GM12878 (cell line): ENCODE measurements around the gene SUFU. TPM values are rescaled to one million over a fixed set of nuclear protein-coding genes. Genes with fewer than 3 reads are reported as not detected.
A peak's percentile ranks its signal among the peaks of the same experiment; 100 is the strongest.

Experiments
- BACH1 ChIP-seq: fragments of 450-650 bp; IDR thresholded peaks from 2 replicates; pipeline ENCODE4 v1.6.1; 2017; ENCODE audit warnings: mild to moderate bottlenecking, borderline replicate concordance
- BCL11A ChIP-seq: IDR thresholded peaks from 2 replicates; pipeline ENCODE4 v1.6.1; 2011; ENCODE audit warnings: low read depth, low read length
- EZH2 ChIP-seq: IDR thresholded peaks from 2 replicates; pipeline ENCODE4 v1.6.1; 2012; ENCODE audit warnings: low read depth, mild to moderate bottlenecking, control low read depth, inconsistent platforms, low read length, borderline replicate concordance; ENCODE audit not compliant: control insufficient read depth
- FOXM1 ChIP-seq: IDR thresholded peaks from 2 replicates; pipeline ENCODE4 v1.6.1; 2012; ENCODE audit warnings: low read depth, mild to moderate bottlenecking, inconsistent platforms, low read length, moderate library complexity
- GATAD2B ChIP-seq: fragments of 450-650 bp; conservative IDR thresholded peaks from 2 replicates; pipeline ENCODE4 v1.6.1; 2017; ENCODE audit warnings: low read depth, mild to moderate bottlenecking, moderate library complexity
- HDAC6 ChIP-seq: fragments of 200-600 bp; sonication (generic); IDR thresholded peaks from one replicate; pipeline ENCODE4 v1.8.0; 2017; ENCODE audit warnings: antibody characterized with exemption; ENCODE audit not compliant: unreplicated experiment
- KDM1A ChIP-seq: fragments of 200-600 bp; sonication (generic); IDR thresholded peaks from 2 replicates; pipeline ENCODE4 v1.6.1; 2016; ENCODE audit warnings: borderline replicate concordance
- MEF2A ChIP-seq: IDR thresholded peaks from 2 replicates; pipeline ENCODE4 v1.6.1; 2011; ENCODE audit warnings: low read depth, mild to moderate bottlenecking, low read length, moderate library complexity; ENCODE audit not compliant: insufficient read depth
- MEF2B ChIP-seq: fragments of 450-650 bp; IDR thresholded peaks from 2 replicates; pipeline ENCODE4 v1.6.1; 2018; ENCODE audit warnings: mild to moderate bottlenecking, moderate library complexity; ENCODE audit not compliant: partially characterized antibody, poor library complexity, severe bottlenecking
- MTA3 ChIP-seq: IDR thresholded peaks from 2 replicates; pipeline ENCODE4 v1.6.1; 2012; ENCODE audit warnings: low read length, inconsistent platforms, borderline replicate concordance
- NRF1 ChIP-seq: conservative IDR thresholded peaks from 2 replicates; pipeline ENCODE4 v1.6.1; 2011; ENCODE audit warnings: mild to moderate bottlenecking, low read depth, low read length, improper control_type of control experiment
- POLR2A ChIP-seq: IDR thresholded peaks from 2 replicates; pipeline ENCODE4 v1.6.1; 2011; ENCODE audit warnings: low read depth, mild to moderate bottlenecking, low read length
- RAD51 ChIP-seq: fragments of 450-650 bp; IDR thresholded peaks from 2 replicates; pipeline ENCODE4 v1.6.1; 2016; ENCODE audit warnings: moderate library complexity, mild to moderate bottlenecking, inconsistent platforms
- RBBP5 ChIP-seq: fragments of 200-600 bp; sonication (generic); conservative IDR thresholded peaks from 2 replicates; pipeline ENCODE4 v1.6.1; 2016
- STAT3 ChIP-seq: IDR thresholded peaks from 2 replicates; pipeline ENCODE4 v1.6.1; 2011; ENCODE audit warnings: low read depth, low read length, improper control_type of control experiment
- polyA plus RNA-seq, 11 experiments: library from polyadenylated mRNA; depleted of rRNA in 4 of 11; unstranded in 6 of 11; stranded (reverse) in 5 of 11; fragments of >200 nt; fragmentation: Nextera tagmentation in 4 of 11; fragmentation: Illumina TruSeq in 1 of 11; extraction: Ambion mirVana in 4 of 11; extraction: Trizol in 1 of 11; gene quantifications; 1 replicate in 1 of 11; 2 replicates in 10 of 11; pipeline versions ENCODE4 v1.2.1 to v1.2.3, GENCODE V29; 2011 to 2016; ENCODE audit warnings: inconsistent platforms in 2 of 11, missing spikeins in 2 of 11, low read depth in 1 of 11
- total RNA-seq, 4 experiments: library from RNA; depleted of rRNA in 3 of 4; stranded (reverse); fragments of >200 nt in 3 of 4; fragmentation: Illumina TruSeq in 1 of 4; extraction: Trizol in 1 of 4; gene quantifications; 2 replicates each; pipeline versions ENCODE4 v1.2.1 to v1.2.3, GENCODE V29; 2013 to 2021
- TF ChIP-seq, protein P1 (sequence below): fragments of 450-650 bp; IDR thresholded peaks from 2 replicates; pipeline ENCODE4 v1.6.1; 2017; ENCODE audit warnings: mild to moderate bottlenecking
- TF ChIP-seq, protein P2 (sequence below): IDR thresholded peaks from 2 replicates; pipeline ENCODE4 v1.6.1; 2011; ENCODE audit warnings: mild to moderate bottlenecking, low read depth, low read length, moderate library complexity; ENCODE audit not compliant: insufficient replicate concordance
- TF ChIP-seq, protein P3 (sequence below), 3 experiments: IDR thresholded peaks in 2 of 3; conservative IDR thresholded peaks in 1 of 3; 2 replicates each; pipeline ENCODE4 v1.5.1; 2011; ENCODE audit warnings: low read depth in 3 of 3, low read length in 3 of 3, mild to moderate bottlenecking in 3 of 3, control low read depth in 2 of 3, moderate library complexity in 2 of 3, inconsistent platforms in 1 of 3, mixed read lengths in 1 of 3; ENCODE audit not compliant: control insufficient read depth in 2 of 3, insufficient read depth in 1 of 3; ENCODE audit errors: extremely low read depth in 1 of 3
- TF ChIP-seq, protein P4 (sequence below): fragments of 150-350 bp; IDR thresholded peaks from 2 replicates; pipeline ENCODE4 v1.6.1; 2014; ENCODE audit warnings: mild to moderate bottlenecking, low read depth, low read length
- TF ChIP-seq, protein P5 (sequence below): IDR thresholded peaks from 2 replicates; pipeline ENCODE4 v1.6.1; 2012; ENCODE audit warnings: low read depth, low read length, improper control_type of control experiment
- TF ChIP-seq, protein P6 (sequence below): IDR thresholded peaks from 2 replicates; pipeline ENCODE4 v1.6.1; 2012; ENCODE audit warnings: low read depth, low read length, improper control_type of control experiment

Gene SUFU
- total and polyA plus RNA-seq, 10 of the 15 experiments (the other 5 are each of a cell fraction or from before 2014, with no cell fraction given) = 0.68 to 7.7 (median 2.4) TPM

DNA sequence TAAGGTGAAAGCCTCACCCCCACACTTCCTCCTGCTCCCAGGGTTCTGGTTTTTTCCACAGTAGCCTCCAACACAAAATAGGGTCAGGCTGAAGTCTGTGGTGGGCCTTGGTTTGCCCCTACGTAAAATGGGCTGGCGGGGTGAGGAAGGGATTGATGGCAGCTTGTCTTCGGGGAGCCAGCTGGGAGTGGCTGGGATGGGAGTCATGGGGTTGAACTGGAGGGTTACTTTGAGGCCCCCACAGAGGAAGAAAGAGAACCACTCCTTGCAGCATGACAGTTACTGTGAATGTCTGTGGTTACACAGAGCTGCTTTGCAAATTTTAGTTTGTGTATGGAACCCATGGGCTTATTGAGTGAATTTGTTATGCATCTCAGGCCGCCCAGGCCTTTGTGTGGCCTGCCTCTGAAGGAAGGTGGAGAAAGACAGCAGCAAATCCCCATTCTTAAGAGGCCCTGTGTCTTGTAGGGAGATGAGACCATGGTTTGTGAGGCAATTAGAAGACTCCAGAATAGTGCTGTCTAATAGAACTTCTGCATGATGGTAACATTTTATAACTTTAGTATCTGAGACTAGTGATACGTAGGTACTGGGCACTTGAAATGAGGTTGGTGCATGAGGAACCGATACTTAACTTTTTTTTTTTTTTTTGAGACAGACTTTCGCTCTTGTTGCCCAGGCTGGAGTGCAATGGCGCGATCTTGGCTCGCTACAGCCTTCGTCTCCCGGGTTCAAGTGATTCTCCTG is 148.6 kb downstream of the SUFU start (continued):
- TF ChIP-seq BACH1 (no peak; the same call in 1 of the 2 replicates), NRF1 (no peak), MEF2B (peak; percentile 25), MEF2A (no peak), BCL11A (0 out of 2 replicates have a peak, but pooled peaks have one; percentile 8), RBBP5 (no peak), KDM1A (no peak), HDAC6 (no peak), EZH2 (no peak), POLR2A (no peak), FOXM1 (no peak), RAD51 (0 out of 2 replicates have a peak, but pooled peaks have one; percentile 26), GATAD2B (no peak; the same call in 1 of the 2 replicates), MTA3 (no peak), STAT3 (no peak)
- TF ChIP-seq, protein P1, sequence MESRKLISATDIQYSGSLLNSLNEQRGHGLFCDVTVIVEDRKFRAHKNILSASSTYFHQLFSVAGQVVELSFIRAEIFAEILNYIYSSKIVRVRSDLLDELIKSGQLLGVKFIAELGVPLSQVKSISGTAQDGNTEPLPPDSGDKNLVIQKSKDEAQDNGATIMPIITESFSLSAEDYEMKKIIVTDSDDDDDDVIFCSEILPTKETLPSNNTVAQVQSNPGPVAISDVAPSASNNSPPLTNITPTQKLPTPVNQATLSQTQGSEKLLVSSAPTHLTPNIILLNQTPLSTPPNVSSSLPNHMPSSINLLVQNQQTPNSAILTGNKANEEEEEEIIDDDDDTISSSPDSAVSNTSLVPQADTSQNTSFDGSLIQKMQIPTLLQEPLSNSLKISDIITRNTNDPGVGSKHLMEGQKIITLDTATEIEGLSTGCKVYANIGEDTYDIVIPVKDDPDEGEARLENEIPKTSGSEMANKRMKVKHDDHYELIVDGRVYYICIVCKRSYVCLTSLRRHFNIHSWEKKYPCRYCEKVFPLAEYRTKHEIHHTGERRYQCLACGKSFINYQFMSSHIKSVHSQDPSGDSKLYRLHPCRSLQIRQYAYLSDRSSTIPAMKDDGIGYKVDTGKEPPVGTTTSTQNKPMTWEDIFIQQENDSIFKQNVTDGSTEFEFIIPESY = no peak
- TF ChIP-seq, protein P2, sequence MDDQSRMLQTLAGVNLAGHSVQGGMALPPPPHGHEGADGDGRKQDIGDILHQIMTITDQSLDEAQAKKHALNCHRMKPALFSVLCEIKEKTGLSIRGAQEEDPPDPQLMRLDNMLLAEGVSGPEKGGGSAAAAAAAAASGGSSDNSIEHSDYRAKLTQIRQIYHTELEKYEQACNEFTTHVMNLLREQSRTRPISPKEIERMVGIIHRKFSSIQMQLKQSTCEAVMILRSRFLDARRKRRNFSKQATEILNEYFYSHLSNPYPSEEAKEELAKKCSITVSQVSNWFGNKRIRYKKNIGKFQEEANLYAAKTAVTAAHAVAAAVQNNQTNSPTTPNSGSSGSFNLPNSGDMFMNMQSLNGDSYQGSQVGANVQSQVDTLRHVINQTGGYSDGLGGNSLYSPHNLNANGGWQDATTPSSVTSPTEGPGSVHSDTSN = no peak
- TF ChIP-seq, protein P3, sequence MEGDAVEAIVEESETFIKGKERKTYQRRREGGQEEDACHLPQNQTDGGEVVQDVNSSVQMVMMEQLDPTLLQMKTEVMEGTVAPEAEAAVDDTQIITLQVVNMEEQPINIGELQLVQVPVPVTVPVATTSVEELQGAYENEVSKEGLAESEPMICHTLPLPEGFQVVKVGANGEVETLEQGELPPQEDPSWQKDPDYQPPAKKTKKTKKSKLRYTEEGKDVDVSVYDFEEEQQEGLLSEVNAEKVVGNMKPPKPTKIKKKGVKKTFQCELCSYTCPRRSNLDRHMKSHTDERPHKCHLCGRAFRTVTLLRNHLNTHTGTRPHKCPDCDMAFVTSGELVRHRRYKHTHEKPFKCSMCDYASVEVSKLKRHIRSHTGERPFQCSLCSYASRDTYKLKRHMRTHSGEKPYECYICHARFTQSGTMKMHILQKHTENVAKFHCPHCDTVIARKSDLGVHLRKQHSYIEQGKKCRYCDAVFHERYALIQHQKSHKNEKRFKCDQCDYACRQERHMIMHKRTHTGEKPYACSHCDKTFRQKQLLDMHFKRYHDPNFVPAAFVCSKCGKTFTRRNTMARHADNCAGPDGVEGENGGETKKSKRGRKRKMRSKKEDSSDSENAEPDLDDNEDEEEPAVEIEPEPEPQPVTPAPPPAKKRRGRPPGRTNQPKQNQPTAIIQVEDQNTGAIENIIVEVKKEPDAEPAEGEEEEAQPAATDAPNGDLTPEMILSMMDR (IDR thresholded peaks at IDR 0.05 in 2 of 3, conservative IDR thresholded peaks at IDR 0.05 in 1 of 3; ENCODE audit: control insufficient read depth in 2 of 3, extremely low read depth in 1 of 3, insufficient read depth in 1 of 3, low read depth in 3 of 3, low read length in 3 of 3) = no peak
- TF ChIP-seq, protein P4, sequence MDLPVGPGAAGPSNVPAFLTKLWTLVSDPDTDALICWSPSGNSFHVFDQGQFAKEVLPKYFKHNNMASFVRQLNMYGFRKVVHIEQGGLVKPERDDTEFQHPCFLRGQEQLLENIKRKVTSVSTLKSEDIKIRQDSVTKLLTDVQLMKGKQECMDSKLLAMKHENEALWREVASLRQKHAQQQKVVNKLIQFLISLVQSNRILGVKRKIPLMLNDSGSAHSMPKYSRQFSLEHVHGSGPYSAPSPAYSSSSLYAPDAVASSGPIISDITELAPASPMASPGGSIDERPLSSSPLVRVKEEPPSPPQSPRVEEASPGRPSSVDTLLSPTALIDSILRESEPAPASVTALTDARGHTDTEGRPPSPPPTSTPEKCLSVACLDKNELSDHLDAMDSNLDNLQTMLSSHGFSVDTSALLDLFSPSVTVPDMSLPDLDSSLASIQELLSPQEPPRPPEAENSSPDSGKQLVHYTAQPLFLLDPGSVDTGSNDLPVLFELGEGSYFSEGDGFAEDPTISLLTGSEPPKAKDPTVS = no peak
- TF ChIP-seq, protein P5, sequence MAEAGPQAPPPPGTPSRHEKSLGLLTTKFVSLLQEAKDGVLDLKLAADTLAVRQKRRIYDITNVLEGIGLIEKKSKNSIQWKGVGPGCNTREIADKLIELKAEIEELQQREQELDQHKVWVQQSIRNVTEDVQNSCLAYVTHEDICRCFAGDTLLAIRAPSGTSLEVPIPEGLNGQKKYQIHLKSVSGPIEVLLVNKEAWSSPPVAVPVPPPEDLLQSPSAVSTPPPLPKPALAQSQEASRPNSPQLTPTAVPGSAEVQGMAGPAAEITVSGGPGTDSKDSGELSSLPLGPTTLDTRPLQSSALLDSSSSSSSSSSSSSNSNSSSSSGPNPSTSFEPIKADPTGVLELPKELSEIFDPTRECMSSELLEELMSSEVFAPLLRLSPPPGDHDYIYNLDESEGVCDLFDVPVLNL = no peak
- TF ChIP-seq, protein P6, sequence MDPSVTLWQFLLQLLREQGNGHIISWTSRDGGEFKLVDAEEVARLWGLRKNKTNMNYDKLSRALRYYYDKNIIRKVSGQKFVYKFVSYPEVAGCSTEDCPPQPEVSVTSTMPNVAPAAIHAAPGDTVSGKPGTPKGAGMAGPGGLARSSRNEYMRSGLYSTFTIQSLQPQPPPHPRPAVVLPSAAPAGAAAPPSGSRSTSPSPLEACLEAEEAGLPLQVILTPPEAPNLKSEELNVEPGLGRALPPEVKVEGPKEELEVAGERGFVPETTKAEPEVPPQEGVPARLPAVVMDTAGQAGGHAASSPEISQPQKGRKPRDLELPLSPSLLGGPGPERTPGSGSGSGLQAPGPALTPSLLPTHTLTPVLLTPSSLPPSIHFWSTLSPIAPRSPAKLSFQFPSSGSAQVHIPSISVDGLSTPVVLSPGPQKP = no peak
